IPS-NIHi7 (cell line): Measurements from ENCODE around the gene CD4.
"Not testable (repeated sequence)": the region's sequence is repeated elsewhere in the genome, so short reads cannot be mapped to it uniquely, and the experiment has no call there.

ENCODE experiments used
- DNase-seq: peaks from one replicate; pipeline ENCODE4 v3.0.0; 2012; ENCODE audit warnings: mixed read lengths; ENCODE audit errors: extremely low spot score

The CD4 gene

DNA sequence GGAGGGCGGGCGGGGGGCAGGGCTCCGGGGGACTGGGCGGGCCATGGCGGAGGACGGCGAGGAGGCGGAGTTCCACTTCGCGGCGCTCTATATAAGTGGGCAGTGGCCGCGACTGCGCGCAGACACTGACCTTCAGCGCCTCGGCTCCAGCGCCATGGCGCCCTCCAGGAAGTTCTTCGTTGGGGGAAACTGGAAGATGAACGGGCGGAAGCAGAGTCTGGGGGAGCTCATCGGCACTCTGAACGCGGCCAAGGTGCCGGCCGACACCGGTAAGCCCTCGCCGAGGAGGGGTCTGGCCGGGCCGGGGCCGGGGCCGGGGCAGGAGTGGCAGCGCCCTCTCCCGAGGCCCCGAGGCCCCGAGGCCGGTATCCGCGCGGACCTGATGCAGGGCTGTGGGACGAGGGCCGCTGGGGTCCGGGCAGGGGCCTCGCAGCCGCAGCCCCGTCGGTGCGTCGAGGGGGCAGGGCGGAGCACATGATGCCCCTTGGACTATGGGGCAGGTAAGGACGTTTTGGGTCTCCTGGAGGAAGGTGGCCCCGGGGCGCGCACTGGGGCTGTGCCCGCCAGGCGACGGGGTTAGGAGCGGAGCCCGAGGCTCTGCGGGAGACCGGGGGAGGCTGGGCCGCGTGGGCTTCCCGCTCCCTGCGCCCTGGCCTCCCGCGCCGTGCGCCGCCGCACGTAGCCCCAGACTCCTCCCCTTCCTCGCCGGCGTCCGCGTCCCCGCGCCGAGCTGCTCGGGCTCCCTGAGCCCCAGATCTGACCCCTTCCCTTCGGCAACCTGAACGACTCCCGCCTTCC lies 78.3 kb downstream of the CD4 start, which contains the start of gene TPI1:
TPI1 (plus strand) TSS at position 119 of the 798 bp plus-strand sequence; CDS start at position 155, 36 bp downstream.
- peak; percentile 89 for DNase-seq

- no peak for DNase-seq
Observed at GRCh38 chr12:6868211-6869048, 79.1 kb downstream of the CD4 start.

DNA sequence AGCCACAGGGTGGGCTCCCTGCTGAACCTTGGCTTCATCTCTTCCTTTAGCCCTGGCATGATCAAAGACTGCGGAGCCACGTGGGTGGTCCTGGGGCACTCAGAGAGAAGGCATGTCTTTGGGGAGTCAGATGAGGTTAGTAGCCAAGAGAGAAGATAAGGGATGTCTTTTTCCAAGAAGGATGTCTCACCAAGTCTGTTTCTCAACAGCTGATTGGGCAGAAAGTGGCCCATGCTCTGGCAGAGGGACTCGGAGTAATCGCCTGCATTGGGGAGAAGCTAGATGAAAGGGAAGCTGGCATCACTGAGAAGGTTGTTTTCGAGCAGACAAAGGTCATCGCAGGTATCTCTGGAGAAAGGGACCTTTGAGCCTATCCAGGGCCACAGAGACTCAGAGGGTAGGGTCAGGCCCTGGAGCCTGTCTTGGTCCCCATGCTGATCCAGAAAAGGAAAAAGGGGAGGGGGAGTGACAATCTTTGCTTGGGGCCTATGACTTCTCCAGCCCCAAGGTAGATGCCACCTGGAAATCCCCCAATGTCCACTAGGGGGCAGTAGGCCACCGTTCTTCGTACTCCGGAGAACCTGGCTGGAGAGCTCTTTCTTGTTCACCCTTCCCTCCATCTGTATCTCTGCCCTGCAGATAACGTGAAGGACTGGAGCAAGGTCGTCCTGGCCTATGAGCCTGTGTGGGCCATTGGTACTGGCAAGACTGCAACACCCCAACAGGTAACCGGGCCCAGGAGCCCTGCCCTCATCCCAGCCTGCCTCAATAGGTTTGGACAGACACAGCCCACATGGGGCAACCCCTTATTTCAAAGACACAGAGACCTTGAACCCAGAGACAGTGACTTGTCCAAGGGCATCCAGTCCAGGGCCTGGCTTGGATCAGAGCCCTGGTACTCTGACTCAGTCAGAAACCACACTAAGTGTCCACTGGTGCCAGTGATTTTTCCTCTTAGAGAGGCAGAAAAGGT lies 80.0 kb downstream of the CD4 start:
- DNase-seq: peak; percentile 69

GRCh38 chr12:6870304-6870703 lies 81.0 kb downstream of the CD4 start:
- not testable (repeated sequence) for DNase-seq
